ENCODE results near the gene MT1E.

- TF ChIP-seq CTCF (tag by site-specific recombination; IDR thresholded peaks at IDR 0.05) (no peak), ZNF174 (tag by site-specific recombination; IDR thresholded peaks at IDR 0.05) (no peak), ZNF707 (tag by site-specific recombination; IDR thresholded peaks at IDR 0.05) (no peak), KLF10 (tag by site-specific recombination; IDR thresholded peaks at IDR 0.05) (no peak), PATZ1 (tag by site-specific recombination; IDR thresholded peaks at IDR 0.05) (no peak), ZNF26 (tag by site-specific recombination; IDR thresholded peaks at IDR 0.05) (no peak)
These were observed 31.3 kb upstream of the MT1E start for GRCh38 chr16:56594292-56594619.

Data from HEK293 (cell line).